GM18873 (cell line): ENCODE results near the gene NHEJ1.
"Not testable (repeated sequence)": the region's sequence is repeated elsewhere in the genome, so short reads cannot be mapped to it uniquely, and the experiment has no call there.

Source experiments
- ATAC-seq: cut with Tn5 transposase; IDR thresholded peaks from one replicate; pipeline ENCODE4 v1.9.1; 2021; ENCODE audit warnings: mild to moderate bottlenecking, moderate library complexity, moderate number of reproducible peaks; ENCODE audit not compliant: unreplicated experiment, low FRiP score

Gene NHEJ1

GRCh38 chr2:219160186-219161017 is at the start of gene NHEJ1:
TSS of gene NHEJ1 (minus strand) at chr2:219160815. CDS start at chr2:219158362, 2,453 bp downstream.
- peak; percentile 77 for ATAC-seq

- ATAC-seq = no peak
Measured at GRCh38 chr2:219209236-219210195, 48.9 kb upstream of the NHEJ1 start.

GRCh38 chr2:219207884-219208740 is 47.5 kb upstream of the NHEJ1 start:
- no peak for ATAC-seq

GRCh38 chr2:219207134-219207883 is 46.7 kb upstream of the NHEJ1 start:
- no peak for ATAC-seq

- peak; percentile 94 for ATAC-seq
Measured at GRCh38 chr2:219206328-219207133, 45.9 kb upstream of the NHEJ1 start, which contains the start of gene ZFAND2B. TSS of gene ZFAND2B (plus strand) at chr2:219206782. CDS start at chr2:219206988, 206 bp downstream.

- no peak for ATAC-seq
Measured at GRCh38 chr2:219205981-219206327, 45.3 kb upstream of the NHEJ1 start.

- no peak for ATAC-seq
Measured at GRCh38 chr2:219205165-219205538, 44.5 kb upstream of the NHEJ1 start.

GRCh38 chr2:219204425-219205164 is 44.0 kb upstream of the NHEJ1 start:
- ATAC-seq = no peak

GRCh38 chr2:219201331-219201730 is 40.7 kb upstream of the NHEJ1 start:
- ATAC-seq = not testable (repeated sequence)

- ATAC-seq = not testable (repeated sequence)
Measured at GRCh38 chr2:219200502-219201326, 40.1 kb upstream of the NHEJ1 start.

GRCh38 chr2:219199470-219200211 is 39.0 kb upstream of the NHEJ1 start:
- no peak for ATAC-seq

- no peak for ATAC-seq
Measured at GRCh38 chr2:219198974-219199373, 38.4 kb upstream of the NHEJ1 start.

GRCh38 chr2:219197388-219197787 is 36.8 kb upstream of the NHEJ1 start:
- no peak for ATAC-seq

GRCh38 chr2:219186754-219187456 is 26.3 kb upstream of the NHEJ1 start:
- ATAC-seq = no peak

GRCh38 chr2:219184121-219184520 is 23.5 kb upstream of the NHEJ1 start:
- no peak for ATAC-seq
